ENCODE measurements around the gene GABBR2.

GRCh38 chr9:98635374-98635773, 73.4 kb downstream of the GABBR2 start:
- no peak for TF ChIP-seq CTCF (IDR thresholded peaks at IDR 0.05)
- no peak for TF ChIP-seq POLR2A (IDR thresholded peaks at IDR 0.05)

All from suprapubic skin (tissue), 3 donors.